HepG2 (cell line): ENCODE measurements around the gene MBTPS2. TPM values are rescaled to one million over a fixed set of nuclear protein-coding genes. Genes with fewer than 3 reads are reported as not detected.
A peak's percentile ranks its signal among the peaks of the same experiment; 100 is the strongest.

Experiments
- ATRX ChIP-seq: sonication (generic); formaldehyde crosslinking; IDR thresholded peaks from 2 replicates; pipeline ENCODE4 v1.4.0; 2020; ENCODE audit warnings: missing genetic modification reagents, borderline replicate concordance
- CHD4 ChIP-seq: fragments of 200-600 bp; sonication (generic); IDR thresholded peaks from 2 replicates; pipeline ENCODE4 v1.7.0; 2017; ENCODE audit warnings: mild to moderate bottlenecking, low read length, borderline replicate concordance
- IKZF4 ChIP-seq: sonication (generic); formaldehyde crosslinking; IDR thresholded peaks from 2 replicates; pipeline ENCODE4 v1.5.1; 2020; ENCODE audit warnings: borderline replicate concordance, mild to moderate bottlenecking, low read depth, missing genetic modification reagents; ENCODE audit errors: not compliant biosample characterization
- ISX ChIP-seq: sonication (generic); formaldehyde crosslinking; conservative IDR thresholded peaks from 2 replicates; pipeline ENCODE4 v1.5.0; 2020; ENCODE audit warnings: missing genetic modification reagents
- MYC ChIP-seq: sonication (generic); formaldehyde crosslinking; IDR thresholded peaks from 2 replicates; pipeline ENCODE4 v1.9.0; 2021; ENCODE audit warnings: missing genetic modification reagents, borderline replicate concordance
- PAWR ChIP-seq: sonication (generic); formaldehyde crosslinking; IDR thresholded peaks from 2 replicates; pipeline ENCODE4 v1.4.0; 2020; ENCODE audit warnings: missing genetic modification reagents, mild to moderate bottlenecking, borderline replicate concordance
- PCBP1 ChIP-seq: fragments of 200-400 bp; formaldehyde crosslinking; IDR thresholded peaks from 2 replicates; pipeline ENCODE4 v1.6.1; 2017; ENCODE audit warnings: mild to moderate bottlenecking, low read depth, low read length, borderline replicate concordance
- SSRP1 ChIP-seq: IDR thresholded peaks from 2 replicates; pipeline ENCODE4 v1.6.1; 2016; ENCODE audit warnings: control low read depth
- ZFP62 ChIP-seq: sonication (generic); formaldehyde crosslinking; IDR thresholded peaks from 2 replicates; pipeline ENCODE4 v1.4.0; 2020; ENCODE audit warnings: missing genetic modification reagents
- ZNF282 ChIP-seq: fragments of 450-650 bp; IDR thresholded peaks from 2 replicates; pipeline ENCODE4 v1.6.1; 2018; ENCODE audit not compliant: partially characterized antibody
- ZNF563 ChIP-seq: sonication (generic); formaldehyde crosslinking; IDR thresholded peaks from 2 replicates; pipeline ENCODE4 v1.8.0; 2022; ENCODE audit warnings: mild to moderate bottlenecking, moderate library complexity, missing genetic modification reagents
- ZNF678 ChIP-seq: sonication (generic); formaldehyde crosslinking; IDR thresholded peaks from 2 replicates; pipeline ENCODE4 v1.4.0; 2020; ENCODE audit warnings: mild to moderate bottlenecking, missing genetic modification reagents
- ZNF777 ChIP-seq: sonication (generic); formaldehyde crosslinking; IDR thresholded peaks from 2 replicates; pipeline ENCODE4 v1.4.0; 2020; ENCODE audit warnings: missing genetic modification reagents
- polyA plus RNA-seq, 8 experiments: library from polyadenylated mRNA; depleted of rRNA in 3 of 8; stranded (reverse) in 7 of 8; unstranded in 1 of 8; fragments of >200 nt; fragmentation: Illumina TruSeq in 4 of 8; extraction: Trizol in 4 of 8; gene quantifications; 2 replicates each; pipeline versions ENCODE4 v1.2.1 to v1.2.3, GENCODE V29; 2011 to 2016; ENCODE audit warnings: low read depth in 4 of 8, missing spikeins in 1 of 8, mixed read lengths in 1 of 8; ENCODE audit not compliant: insufficient read depth in 1 of 8
- total RNA-seq, 5 experiments: library from RNA; depleted of rRNA; stranded (reverse); fragments of >200 nt; fragmentation: Illumina TruSeq; extraction: Trizol; gene quantifications; 2 replicates each; pipeline ENCODE4 v1.2.3, GENCODE V29; 2016; ENCODE audit warnings: low read depth in 1 of 5
- TF ChIP-seq, protein P1 (sequence below): IDR thresholded peaks from 2 replicates; pipeline ENCODE4 v1.6.1; 2016; ENCODE audit warnings: missing biosample characterization, missing genetic modification reagents, low read depth
- TF ChIP-seq, protein P2 (sequence below): sonication (generic); formaldehyde crosslinking; IDR thresholded peaks from 2 replicates; pipeline ENCODE4 v1.5.1; 2020; ENCODE audit warnings: missing genetic modification reagents, mild to moderate bottlenecking, borderline replicate concordance
- TF ChIP-seq, protein P3 (sequence below): sonication (generic); formaldehyde crosslinking; IDR thresholded peaks from 2 replicates; pipeline ENCODE4 v1.4.0; 2020; ENCODE audit warnings: mild to moderate bottlenecking, missing genetic modification reagents
- TF ChIP-seq, protein P4 (sequence below): sonication (generic); formaldehyde crosslinking; conservative IDR thresholded peaks from 2 replicates; pipeline ENCODE4 v1.4.0; 2020; ENCODE audit warnings: missing genetic modification reagents
- TF ChIP-seq, protein P5 (sequence below): sonication (generic); formaldehyde crosslinking; IDR thresholded peaks from 2 replicates; pipeline ENCODE4 v1.4.0; 2020; ENCODE audit warnings: missing genetic modification reagents, borderline replicate concordance

Gene MBTPS2
- total and polyA plus RNA-seq, 2 of the 13 experiments (the other 11 are each of a cell fraction or from before 2014, with no cell fraction given) = 5.7 to 14.4 TPM

DNA sequence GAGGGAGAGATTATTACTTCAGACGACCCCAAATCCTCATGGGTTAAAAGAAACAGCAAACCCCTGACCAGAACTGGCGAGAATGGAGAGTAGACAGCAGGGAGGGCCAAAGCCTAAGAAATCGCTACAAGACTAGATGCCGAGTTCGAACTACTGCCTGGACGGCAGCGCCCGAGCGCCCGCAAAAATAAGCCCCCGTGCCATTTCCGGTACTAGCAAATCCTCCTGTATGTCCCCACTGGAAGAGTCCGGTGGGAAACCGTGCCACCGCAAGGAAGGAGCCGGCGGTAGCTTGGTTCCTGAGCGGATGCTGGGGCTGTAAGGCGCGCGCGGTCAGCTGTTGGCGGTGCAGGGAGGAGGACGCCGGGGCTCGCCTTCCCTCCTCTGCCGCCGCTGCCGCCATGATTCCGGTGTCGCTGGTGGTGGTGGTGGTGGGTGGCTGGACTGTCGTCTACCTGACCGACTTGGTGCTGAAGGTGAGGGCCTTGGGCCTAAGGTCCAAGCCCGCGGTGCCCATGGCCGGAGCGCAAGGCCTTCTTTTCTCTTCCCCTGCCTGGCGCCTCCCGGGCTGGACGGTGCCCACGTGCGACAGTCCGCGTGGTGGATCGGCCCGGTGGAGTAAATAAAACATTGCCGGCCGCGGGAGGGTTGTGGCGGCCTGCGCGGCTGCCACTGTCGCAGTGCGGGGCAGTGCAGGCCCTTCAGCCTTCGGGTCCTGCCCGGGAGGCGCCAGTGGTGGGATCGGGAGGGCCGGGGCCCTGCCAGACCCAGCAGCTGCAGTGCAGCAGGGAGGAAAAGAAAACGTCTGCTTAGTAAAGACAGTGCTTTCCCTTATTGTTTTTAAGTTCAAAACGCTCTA, at the start of gene MBTPS2 (continued):
- TF ChIP-seq ISX (CRISPR knock-in tag) = no peak
- TF ChIP-seq ZNF678 (CRISPR knock-in tag) = no peak
- TF ChIP-seq, protein P1, sequence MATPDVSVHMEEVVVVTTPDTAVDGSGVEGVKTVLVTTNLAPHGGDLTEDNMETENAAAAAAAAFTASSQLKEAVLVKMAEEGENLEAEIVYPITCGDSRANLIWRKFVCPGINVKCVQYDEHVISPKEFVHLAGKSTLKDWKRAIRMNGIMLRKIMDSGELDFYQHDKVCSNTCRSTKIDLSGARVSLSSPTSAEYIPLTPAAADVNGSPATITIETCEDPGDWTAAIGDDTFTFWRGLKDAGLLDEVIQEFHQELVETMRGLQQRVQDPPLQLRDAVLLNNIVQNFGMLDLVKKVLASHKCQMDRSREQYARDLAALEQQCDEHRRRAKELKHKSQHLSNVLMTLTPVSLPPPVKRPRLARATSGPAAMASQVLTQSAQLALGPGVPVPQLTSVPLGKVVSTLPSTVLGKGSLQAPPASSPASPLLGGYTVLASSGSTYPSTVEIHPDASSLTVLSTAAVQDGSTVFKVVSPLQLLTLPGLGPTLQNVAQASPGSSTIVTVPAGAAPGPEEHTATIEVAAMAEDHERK (CRISPR knock-in tag) = no peak
- peak; percentile 83 for TF ChIP-seq MYC (CRISPR knock-in tag)
- TF ChIP-seq SSRP1 (CRISPR knock-in tag) = no peak
- peak; percentile 59 for TF ChIP-seq ZNF563 (CRISPR knock-in tag)
- no peak for TF ChIP-seq ZFP62 (CRISPR knock-in tag)
- no peak for TF ChIP-seq PAWR (CRISPR knock-in tag)
- TF ChIP-seq ZNF282 = no peak
- TF ChIP-seq IKZF4 (CRISPR knock-in tag) = no peak
- no peak for TF ChIP-seq ATRX (CRISPR knock-in tag)
- TF ChIP-seq, protein P2, sequence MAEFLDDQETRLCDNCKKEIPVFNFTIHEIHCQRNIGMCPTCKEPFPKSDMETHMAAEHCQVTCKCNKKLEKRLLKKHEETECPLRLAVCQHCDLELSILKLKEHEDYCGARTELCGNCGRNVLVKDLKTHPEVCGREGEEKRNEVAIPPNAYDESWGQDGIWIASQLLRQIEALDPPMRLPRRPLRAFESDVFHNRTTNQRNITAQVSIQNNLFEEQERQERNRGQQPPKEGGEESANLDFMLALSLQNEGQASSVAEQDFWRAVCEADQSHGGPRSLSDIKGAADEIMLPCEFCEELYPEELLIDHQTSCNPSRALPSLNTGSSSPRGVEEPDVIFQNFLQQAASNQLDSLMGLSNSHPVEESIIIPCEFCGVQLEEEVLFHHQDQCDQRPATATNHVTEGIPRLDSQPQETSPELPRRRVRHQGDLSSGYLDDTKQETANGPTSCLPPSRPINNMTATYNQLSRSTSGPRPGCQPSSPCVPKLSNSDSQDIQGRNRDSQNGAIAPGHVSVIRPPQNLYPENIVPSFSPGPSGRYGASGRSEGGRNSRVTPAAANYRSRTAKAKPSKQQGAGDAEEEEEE (CRISPR knock-in tag) = no peak
- TF ChIP-seq ZNF777 (CRISPR knock-in tag) = peak; percentile 87
- TF ChIP-seq, protein P3, sequence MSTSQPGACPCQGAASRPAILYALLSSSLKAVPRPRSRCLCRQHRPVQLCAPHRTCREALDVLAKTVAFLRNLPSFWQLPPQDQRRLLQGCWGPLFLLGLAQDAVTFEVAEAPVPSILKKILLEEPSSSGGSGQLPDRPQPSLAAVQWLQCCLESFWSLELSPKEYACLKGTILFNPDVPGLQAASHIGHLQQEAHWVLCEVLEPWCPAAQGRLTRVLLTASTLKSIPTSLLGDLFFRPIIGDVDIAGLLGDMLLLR (CRISPR knock-in tag) = peak; percentile 65; the same call in 1 of the 2 replicates
- TF ChIP-seq, protein P4, sequence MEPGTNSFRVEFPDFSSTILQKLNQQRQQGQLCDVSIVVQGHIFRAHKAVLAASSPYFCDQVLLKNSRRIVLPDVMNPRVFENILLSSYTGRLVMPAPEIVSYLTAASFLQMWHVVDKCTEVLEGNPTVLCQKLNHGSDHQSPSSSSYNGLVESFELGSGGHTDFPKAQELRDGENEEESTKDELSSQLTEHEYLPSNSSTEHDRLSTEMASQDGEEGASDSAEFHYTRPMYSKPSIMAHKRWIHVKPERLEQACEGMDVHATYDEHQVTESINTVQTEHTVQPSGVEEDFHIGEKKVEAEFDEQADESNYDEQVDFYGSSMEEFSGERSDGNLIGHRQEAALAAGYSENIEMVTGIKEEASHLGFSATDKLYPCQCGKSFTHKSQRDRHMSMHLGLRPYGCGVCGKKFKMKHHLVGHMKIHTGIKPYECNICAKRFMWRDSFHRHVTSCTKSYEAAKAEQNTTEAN (CRISPR knock-in tag) = no peak
- TF ChIP-seq CHD4 = no peak
- TF ChIP-seq, protein P5, sequence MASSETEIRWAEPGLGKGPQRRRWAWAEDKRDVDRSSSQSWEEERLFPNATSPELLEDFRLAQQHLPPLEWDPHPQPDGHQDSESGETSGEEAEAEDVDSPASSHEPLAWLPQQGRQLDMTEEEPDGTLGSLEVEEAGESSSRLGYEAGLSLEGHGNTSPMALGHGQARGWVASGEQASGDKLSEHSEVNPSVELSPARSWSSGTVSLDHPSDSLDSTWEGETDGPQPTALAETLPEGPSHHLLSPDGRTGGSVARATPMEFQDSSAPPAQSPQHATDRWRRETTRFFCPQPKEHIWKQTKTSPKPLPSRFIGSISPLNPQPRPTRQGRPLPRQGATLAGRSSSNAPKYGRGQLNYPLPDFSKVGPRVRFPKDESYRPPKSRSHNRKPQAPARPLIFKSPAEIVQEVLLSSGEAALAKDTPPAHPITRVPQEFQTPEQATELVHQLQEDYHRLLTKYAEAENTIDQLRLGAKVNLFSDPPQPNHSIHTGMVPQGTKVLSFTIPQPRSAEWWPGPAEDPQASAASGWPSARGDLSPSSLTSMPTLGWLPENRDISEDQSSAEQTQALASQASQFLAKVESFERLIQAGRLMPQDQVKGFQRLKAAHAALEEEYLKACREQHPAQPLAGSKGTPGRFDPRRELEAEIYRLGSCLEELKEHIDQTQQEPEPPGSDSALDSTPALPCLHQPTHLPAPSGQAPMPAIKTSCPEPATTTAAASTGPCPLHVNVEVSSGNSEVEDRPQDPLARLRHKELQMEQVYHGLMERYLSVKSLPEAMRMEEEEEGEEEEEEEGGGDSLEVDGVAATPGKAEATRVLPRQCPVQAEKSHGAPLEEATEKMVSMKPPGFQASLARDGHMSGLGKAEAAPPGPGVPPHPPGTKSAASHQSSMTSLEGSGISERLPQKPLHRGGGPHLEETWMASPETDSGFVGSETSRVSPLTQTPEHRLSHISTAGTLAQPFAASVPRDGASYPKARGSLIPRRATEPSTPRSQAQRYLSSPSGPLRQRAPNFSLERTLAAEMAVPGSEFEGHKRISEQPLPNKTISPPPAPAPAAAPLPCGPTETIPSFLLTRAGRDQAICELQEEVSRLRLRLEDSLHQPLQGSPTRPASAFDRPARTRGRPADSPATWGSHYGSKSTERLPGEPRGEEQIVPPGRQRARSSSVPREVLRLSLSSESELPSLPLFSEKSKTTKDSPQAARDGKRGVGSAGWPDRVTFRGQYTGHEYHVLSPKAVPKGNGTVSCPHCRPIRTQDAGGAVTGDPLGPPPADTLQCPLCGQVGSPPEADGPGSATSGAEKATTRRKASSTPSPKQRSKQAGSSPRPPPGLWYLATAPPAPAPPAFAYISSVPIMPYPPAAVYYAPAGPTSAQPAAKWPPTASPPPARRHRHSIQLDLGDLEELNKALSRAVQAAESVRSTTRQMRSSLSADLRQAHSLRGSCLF = no peak
- no peak for TF ChIP-seq PCBP1
